NK-92 (cell line): ENCODE data around the gene PRELID1.
"Not testable (repeated sequence)": the region's sequence is repeated elsewhere in the genome, so short reads cannot be mapped to it uniquely, and the experiment has no call there.

ENCODE experiments used
- DNase-seq: peaks from one replicate; lab custom pipeline; 2025; ENCODE audit not compliant: unreplicated experiment; lab: John Stamatoyannopoulos, UW

PRELID1 gene

GRCh38 chr5:177303121-177303924 is at the start of gene PRELID1, which contains the start of gene RAB24:
PRELID1 (plus strand) TSS chr5:177303799; CDS start chr5:177303986, 187 bp downstream.
RAB24 (minus strand) TSS chr5:177303719; CDS start chr5:177303288, 431 bp downstream.
- no peak for DNase-seq

- DNase-seq = no peak
These were observed 47.3 kb upstream of the PRELID1 start for GRCh38 chr5:177256296-177256695.

- not testable (repeated sequence) for DNase-seq
These were observed 44.9 kb upstream of the PRELID1 start for GRCh38 chr5:177258711-177259110.

- DNase-seq = no peak
These were observed 42.6 kb upstream of the PRELID1 start for GRCh38 chr5:177260961-177261360.

- no peak for DNase-seq
These were observed 42.1 kb upstream of the PRELID1 start for GRCh38 chr5:177261510-177261909.

GRCh38 chr5:177264178-177264577 is 39.4 kb upstream of the PRELID1 start:
- no peak for DNase-seq

- DNase-seq = no peak
These were observed 38.2 kb upstream of the PRELID1 start for GRCh38 chr5:177265395-177265794.

- DNase-seq = no peak
These were observed 34.2 kb upstream of the PRELID1 start for GRCh38 chr5:177269232-177269895.

- no peak for DNase-seq
These were observed 33.6 kb upstream of the PRELID1 start for GRCh38 chr5:177269976-177270375.

GRCh38 chr5:177270653-177271052 is 32.9 kb upstream of the PRELID1 start:
- no peak for DNase-seq

- no peak for DNase-seq
These were observed 32.5 kb upstream of the PRELID1 start for GRCh38 chr5:177271113-177271512.

GRCh38 chr5:177275883-177276282 is 27.7 kb upstream of the PRELID1 start:
- no peak for DNase-seq

GRCh38 chr5:177276886-177277285 is 26.7 kb upstream of the PRELID1 start:
- DNase-seq = no peak

GRCh38 chr5:177288191-177288590 is 15.4 kb upstream of the PRELID1 start:
- no peak for DNase-seq

- DNase-seq = no peak
These were observed 12.6 kb upstream of the PRELID1 start for GRCh38 chr5:177290816-177291596.

GRCh38 chr5:177291735-177292134 is 11.9 kb upstream of the PRELID1 start:
- no peak for DNase-seq

GRCh38 chr5:177293819-177294581 is 9.6 kb upstream of the PRELID1 start:
- no peak for DNase-seq

GRCh38 chr5:177294632-177295031 is 9.0 kb upstream of the PRELID1 start:
- DNase-seq = no peak

GRCh38 chr5:177295924-177296323 is 7.7 kb upstream of the PRELID1 start:
- DNase-seq = no peak

GRCh38 chr5:177296581-177296980 is 7.0 kb upstream of the PRELID1 start:
- no peak for DNase-seq

- DNase-seq = no peak
These were observed 5.7 kb upstream of the PRELID1 start for GRCh38 chr5:177297922-177298321.
